HG02938 (cell line): ENCODE data around the gene SWI5.
"Not testable (repeated sequence)": the region's sequence is repeated elsewhere in the genome, so short reads cannot be mapped to it uniquely, and the experiment has no call there.

Source experiments
- ATAC-seq: cut with Tn5 transposase; IDR thresholded peaks from one replicate; pipeline ENCODE4 v1.9.1; 2021; ENCODE audit warnings: mild to moderate bottlenecking, moderate library complexity; ENCODE audit not compliant: unreplicated experiment

SWI5 gene

GRCh38 chr9:128275198-128276007 is 673 bp upstream of the SWI5 start, which contains the start of gene GOLGA2:
TSS of gene GOLGA2 (minus strand) at chr9:128276007. CDS start at chr9:128275976, 31 bp downstream.
- peak; percentile 40 for ATAC-seq

GRCh38 chr9:128276574-128277270 is 646 bp downstream of the SWI5 start:
- no peak for ATAC-seq

- ATAC-seq, result not testable (repeated sequence)
Observed at GRCh38 chr9:128279088-128280073, 3.3 kb downstream of the SWI5 start.

GRCh38 chr9:128280084-128280622 is 4.1 kb downstream of the SWI5 start:
- no peak for ATAC-seq

GRCh38 chr9:128282500-128282899 is 6.4 kb downstream of the SWI5 start:
- no peak for ATAC-seq

- no peak for ATAC-seq
Observed at GRCh38 chr9:128285033-128285784, 9.1 kb downstream of the SWI5 start.

- ATAC-seq, result no peak
Observed at GRCh38 chr9:128286440-128286839, 10.4 kb downstream of the SWI5 start.

GRCh38 chr9:128288273-128289004 is 12.4 kb downstream of the SWI5 start:
- ATAC-seq, result no peak

- ATAC-seq, result no peak
Observed at GRCh38 chr9:128292009-128292408, 15.9 kb downstream of the SWI5 start.

- ATAC-seq, result no peak
Observed at GRCh38 chr9:128293091-128293490, 17.0 kb downstream of the SWI5 start.

GRCh38 chr9:128294142-128294541 is 18.1 kb downstream of the SWI5 start:
- no peak for ATAC-seq

GRCh38 chr9:128296340-128297220 is 20.5 kb downstream of the SWI5 start:
- no peak for ATAC-seq

GRCh38 chr9:128297221-128297773 is 21.2 kb downstream of the SWI5 start:
- no peak for ATAC-seq

- ATAC-seq, result no peak
Observed at GRCh38 chr9:128298535-128299482, 22.7 kb downstream of the SWI5 start.

- ATAC-seq, result no peak
Observed at GRCh38 chr9:128304136-128304970, 28.3 kb downstream of the SWI5 start.

GRCh38 chr9:128304971-128305288 is 28.9 kb downstream of the SWI5 start:
- no peak for ATAC-seq
